GM19035 (cell line): ENCODE data around the gene SLC25A21.
"Not testable (repeated sequence)": the region's sequence is repeated elsewhere in the genome, so short reads cannot be mapped to it uniquely, and the experiment has no call there.

Experiments
- ATAC-seq: cut with Tn5 transposase; IDR thresholded peaks from one replicate; pipeline ENCODE4 v1.9.1; 2021; ENCODE audit not compliant: unreplicated experiment

The SLC25A21 gene

DNA sequence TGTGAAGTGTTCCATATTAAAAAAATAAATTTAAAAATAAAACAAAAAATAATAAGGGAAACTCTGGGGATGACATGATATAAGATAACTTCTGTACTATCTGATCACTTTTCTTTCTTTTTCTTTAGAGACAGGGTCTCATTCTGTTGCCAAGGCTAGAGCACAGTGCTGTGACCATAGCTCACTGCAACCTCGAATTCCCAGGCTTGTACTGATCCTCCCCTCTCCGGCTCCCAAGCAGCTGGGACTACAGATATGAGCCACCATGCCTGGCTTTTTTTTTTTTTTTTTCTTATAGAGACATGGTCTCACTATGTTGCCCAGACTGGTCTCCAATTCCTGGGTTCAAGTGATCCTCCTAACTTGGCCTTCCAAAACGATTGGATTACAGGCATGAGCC is 14.9 kb upstream of the SLC25A21 start:
- no peak for ATAC-seq

DNA sequence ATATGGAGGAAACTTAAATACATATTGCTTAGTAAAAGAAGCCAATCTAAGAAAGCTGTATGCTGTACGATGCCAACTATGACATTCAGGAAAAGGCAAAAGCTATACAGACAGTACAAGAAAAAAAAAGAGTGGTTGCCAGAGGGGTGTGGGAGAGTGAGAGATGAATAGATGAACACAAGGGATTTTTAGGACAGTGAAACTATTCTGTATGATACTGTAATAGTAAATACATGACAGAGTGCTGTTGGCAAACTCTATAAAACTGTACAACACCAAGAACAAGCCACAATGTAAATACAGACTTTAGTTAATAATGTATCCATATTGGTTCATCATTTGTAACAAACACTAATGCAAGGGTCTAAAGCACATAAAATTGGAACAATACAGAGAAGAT is 14.5 kb upstream of the SLC25A21 start:
- ATAC-seq: no peak

- ATAC-seq: no peak
Observed at GRCh38 chr14:37185670-37186069, 13.3 kb upstream of the SLC25A21 start.

DNA sequence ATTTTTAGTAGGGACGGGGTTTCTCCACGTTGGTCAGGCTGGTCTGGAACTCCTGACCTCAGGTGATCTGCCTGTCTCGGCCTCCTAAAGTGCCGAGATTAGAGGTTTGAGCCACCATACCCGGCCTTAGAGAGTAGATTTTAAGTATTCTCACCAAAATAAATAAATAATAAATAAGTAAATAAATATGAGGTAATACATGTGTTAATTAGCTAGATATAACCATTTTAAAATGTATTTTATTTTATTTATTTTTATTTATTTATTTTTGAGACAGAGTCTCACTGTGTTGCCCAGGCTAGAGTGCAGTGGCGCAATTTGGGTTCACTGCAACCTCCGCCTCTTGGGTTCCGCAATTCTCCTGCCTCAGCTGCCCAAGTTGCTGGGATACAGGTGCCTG is 12.1 kb upstream of the SLC25A21 start:
- ATAC-seq: not testable (repeated sequence)

DNA sequence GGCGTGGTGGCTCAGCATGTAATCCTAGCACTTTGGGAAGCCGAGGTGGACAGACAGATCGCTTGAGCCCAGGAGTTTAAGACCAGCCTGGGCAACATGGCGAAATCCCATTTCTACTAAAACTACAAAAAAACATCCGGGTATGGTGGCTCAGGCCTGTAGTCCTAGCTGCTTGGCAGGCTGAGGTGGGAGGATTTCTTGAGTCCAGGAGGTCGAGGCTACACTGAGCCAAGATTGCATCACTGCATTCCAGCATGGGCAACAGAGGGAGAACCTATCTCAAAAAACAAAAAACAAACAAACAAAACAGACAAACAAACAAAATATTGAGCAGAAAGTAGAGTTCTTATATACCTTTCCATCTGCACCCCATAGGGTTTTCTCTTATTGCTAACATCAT is 9.0 kb upstream of the SLC25A21 start:
- ATAC-seq: no peak

DNA sequence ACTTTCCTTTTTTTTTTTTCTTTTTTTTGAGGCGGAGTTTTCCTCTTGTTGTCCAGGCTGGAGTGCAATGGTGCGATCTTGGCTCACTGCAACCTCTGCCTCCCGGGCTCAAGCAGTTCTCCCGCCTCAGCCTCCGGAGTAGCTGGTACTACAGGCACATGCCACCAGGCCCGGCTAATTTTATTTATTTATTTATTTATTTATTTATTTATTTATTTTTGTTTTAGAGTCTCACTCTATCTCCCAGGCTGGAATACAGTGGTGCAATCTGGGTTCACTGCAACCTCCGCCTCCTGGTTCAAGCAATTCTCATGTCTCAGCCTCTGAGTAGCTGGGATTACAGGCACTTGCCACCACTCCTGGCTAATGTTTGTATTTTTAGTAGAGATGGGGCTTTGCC is 8.5 kb upstream of the SLC25A21 start:
- not testable (repeated sequence) for ATAC-seq

GRCh38 chr14:37179896-37180502 is 7.6 kb upstream of the SLC25A21 start:
- no peak for ATAC-seq

- no peak for ATAC-seq
Observed at GRCh38 chr14:37172936-37173614, 669 bp upstream of the SLC25A21 start.

DNA sequence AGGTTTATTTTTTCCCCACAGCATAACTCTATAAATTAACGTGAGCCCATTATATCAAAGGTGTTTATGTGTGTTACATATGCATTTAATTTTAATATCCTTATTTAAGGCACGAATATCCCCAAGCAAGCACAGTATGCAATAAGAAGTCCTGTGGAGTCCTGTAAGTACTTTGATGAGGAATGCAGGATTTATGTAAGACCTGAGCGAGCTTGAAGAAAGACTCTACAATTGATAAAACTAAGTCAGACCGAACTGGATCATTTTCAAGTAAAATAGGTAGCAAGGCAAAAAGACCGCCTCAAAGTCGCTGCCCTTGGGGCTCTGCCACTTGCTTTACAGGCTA is 755 bp downstream of the SLC25A21 start:
- ATAC-seq: no peak

GRCh38 chr14:37170993-37171392 is 1.4 kb downstream of the SLC25A21 start:
- ATAC-seq: no peak

GRCh38 chr14:37170237-37170636 is 2.2 kb downstream of the SLC25A21 start:
- ATAC-seq: no peak

DNA sequence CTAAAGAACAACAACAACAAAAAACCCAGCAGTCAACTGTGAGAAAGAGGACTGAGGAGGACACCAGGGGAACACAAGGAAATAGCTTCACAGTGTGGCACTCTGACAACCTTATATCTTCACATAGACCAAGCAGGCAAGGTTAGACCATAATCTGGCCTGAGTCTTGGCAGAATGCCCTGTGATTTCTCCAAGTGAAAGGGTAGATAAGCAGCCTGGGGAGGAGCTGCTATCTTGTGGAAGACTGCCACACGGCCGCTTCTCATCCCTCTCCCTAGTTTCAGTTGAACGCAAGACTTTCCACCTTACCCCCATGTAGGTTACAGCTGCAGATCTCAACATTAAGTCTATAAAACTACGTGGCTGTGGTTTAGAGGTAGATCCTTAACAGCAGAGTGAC is 3.7 kb downstream of the SLC25A21 start:
- no peak for ATAC-seq

DNA sequence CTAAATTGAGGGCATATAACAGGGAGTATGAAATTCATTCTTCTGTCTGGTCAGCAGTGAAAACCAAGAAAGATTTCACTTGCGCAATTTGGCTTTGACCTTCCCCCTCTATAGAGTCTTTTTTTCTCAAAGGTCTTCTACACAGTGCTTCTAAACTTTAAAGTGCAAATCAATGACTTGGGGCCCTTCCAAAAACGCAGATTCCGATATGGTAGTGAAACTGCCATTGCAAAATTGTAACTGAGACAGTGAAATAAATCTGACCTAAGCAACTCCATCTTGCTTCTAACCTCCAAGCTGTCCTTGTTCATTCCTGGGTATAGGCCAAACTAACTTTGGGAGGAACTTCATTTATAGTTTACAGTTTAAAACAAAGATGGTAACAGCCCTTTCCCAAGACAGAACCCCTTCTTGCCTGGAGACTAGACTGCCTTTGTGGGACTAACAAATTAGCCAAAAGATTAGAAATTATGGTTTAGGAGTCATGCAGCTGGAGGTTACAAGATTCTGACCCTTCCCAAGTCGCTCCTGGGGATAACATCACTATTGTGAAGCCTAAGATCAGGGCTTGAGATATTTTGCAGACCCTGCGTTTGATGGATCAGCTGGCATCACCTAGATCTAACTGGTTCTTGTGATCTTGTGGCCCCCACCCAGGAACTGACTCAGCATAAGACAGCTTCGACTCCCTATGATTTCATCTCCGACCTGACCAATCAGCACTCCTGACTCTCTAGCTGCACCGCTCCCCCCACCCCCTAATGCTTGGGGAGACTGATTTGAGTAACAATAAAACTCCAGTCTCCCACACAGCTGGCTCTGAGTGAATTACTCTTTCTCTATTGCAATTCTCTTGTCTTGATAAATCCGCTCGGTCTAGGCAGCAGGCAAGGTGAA is 5.0 kb downstream of the SLC25A21 start:
- ATAC-seq: no peak

- no peak for ATAC-seq
Observed at GRCh38 chr14:37165794-37166193, 6.6 kb downstream of the SLC25A21 start.

DNA sequence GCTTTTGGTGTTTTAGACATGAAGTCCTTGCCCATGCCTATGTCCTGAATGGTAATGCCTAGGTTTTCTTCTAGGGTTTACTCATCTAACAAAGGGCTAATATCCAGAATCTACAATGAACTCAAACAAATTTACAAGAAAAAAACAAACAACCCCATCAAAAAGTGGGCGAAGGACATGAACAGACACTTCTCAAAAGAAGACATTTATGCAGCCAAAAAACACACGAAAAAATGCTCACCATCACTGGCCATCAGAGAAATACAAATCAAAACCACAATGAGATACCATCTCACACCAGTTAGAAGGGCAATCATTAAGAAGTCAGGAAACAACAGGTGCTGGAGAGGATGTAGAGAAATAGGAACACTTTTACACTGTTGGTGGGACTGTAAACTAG is 10.1 kb downstream of the SLC25A21 start:
- not testable (repeated sequence) for ATAC-seq

DNA sequence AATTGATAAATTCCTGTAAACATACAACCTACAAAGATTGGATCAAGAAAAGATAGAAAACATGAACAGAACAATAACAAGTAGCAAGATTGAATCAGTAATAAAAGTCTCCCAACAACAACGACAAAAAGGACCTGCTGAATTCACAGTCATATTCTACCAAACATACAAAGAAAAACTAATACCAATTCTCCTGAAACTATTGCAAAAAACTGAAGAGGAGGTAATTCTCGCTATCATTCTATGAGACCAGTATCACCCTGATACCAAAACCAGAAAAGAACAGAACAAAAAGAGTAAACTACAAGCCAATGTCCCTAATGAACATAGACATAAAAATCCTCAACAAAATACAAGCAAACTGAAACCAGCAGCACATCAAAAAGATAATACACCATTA is 14.4 kb downstream of the SLC25A21 start:
- no peak for ATAC-seq

DNA sequence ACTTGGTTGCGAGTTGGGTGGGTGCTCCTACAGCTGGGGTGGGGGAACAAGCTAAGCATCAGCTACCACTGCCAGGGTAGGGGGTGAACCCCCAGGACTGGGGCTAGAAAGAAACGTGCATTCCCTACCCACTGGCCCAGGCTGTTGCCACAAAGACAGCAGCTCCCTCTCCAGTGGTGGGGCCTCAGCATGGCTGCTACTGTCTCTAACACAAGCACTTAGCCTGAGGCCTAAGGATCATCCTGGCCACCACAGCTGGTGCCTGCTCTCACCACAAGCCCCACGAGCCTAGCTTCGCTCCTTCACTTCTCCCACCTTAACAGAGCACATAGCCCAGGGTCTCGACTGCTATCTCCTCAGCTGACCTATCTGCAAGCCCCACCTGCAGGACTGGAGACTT is 18.9 kb downstream of the SLC25A21 start:
- ATAC-seq: no peak

DNA sequence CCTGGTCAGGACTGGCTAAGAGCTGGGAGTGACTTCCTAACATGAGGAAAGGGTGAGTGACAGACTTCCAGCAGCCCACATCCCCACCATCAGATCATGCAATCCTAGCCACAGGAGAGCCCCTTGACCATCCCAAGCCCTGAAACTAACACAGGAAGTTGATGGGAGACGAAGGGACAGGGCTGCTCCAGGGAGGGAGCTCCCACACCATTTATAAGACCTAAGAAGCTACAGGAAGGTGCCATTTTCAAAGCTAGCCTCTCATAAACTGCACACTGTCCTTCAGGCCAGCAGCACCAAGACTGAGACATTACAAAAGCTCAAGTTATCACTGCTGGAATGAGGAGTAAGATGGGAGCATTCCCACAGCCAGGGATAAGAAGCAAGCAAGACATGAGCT is 19.4 kb downstream of the SLC25A21 start:
- no peak for ATAC-seq

DNA sequence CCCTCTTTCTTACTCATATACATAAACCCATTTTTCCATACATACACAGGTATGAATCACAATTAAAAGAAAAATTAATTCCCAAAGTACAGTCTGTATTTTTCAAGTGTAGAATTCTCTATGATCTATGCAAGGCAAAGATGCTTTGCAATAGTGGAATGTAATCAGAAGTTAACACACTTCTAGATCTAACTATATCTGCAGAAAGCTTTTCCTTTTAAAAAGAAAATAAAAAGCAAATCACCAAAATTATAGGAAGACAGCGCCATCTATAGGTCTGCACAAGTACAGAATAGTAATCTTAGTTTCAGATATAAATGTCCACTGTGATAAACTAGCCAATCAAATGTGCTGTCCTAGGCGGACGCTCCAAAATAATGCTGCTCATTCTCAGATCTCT is 22.0 kb downstream of the SLC25A21 start:
- peak; percentile 70 for ATAC-seq

DNA sequence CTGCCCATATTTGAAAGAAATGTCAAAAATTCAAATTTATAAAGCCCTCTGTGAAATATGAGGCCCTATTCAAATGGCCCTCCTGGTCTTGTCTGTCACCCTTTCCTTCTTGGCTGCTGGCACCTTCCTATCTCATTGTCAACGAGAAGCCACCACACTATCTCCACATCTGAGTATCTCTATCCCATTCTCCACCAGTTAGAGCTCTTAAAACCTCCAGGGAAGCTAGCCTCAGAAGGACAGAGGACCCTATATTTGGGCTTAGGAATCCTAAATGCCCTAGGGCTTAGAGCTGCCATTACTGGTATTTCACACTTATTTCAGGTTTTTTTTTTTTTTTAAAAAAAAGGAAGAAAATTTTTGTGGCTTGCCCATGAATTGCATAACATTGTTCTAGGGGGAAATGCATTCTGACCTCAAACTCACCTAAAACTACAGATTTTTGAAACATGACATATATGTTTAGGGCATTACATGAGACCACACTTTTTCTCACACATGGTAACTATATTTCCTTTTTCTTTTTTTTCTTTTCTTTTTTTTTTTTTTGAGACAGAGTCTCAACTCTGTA is 25.0 kb downstream of the SLC25A21 start:
- ATAC-seq: no peak

- not testable (repeated sequence) for ATAC-seq
Observed at GRCh38 chr14:37146438-37146837, 26.0 kb downstream of the SLC25A21 start.

DNA sequence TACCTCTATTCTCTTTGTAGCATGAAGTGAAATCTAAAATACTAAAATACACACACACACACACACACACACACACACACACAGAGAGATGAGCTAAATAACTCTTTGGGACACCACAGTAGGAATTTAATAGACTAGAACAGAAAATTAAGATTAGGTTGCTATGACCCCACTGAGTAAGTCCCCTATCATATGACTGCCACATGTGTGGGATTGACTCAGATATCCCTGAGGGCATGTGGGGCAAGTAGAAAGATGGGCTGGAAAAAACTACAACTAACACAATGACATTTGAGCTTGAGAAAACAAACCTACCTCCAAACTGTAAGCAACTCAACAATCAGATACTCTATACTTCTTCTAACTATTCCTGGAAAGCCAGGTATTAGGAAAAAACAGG is 27.0 kb downstream of the SLC25A21 start:
- ATAC-seq: no peak
